Right renal pelvis (tissue), 4 donors: ENCODE data around the gene CFAP410. TPM values are rescaled to one million over a fixed set of nuclear protein-coding genes. Genes with fewer than 3 reads are reported as not detected.
A peak's percentile ranks its signal among the peaks of the same experiment; 100 is the strongest.

Experiments used
- DNase-seq, 4 donors: peaks; one replicate each; pipeline ENCODE4 v3.0.0-alpha.2; 2013; ENCODE audit warnings: low read depth in 4 of 4, low spot score in 3 of 4, missing footprints in 1 of 4
- polyA plus RNA-seq, 4 donors: library from polyadenylated mRNA; unstranded; fragments of 120-200 nt; gene quantifications; one replicate each; pipeline ENCODE4 v1.2.1, GENCODE V29; 2013; ENCODE audit not compliant: insufficient read length in 4 of 4

The CFAP410 gene
- polyA plus RNA-seq, 4 donors, result 20.7 to 36.2 (median 22.2) TPM

DNA sequence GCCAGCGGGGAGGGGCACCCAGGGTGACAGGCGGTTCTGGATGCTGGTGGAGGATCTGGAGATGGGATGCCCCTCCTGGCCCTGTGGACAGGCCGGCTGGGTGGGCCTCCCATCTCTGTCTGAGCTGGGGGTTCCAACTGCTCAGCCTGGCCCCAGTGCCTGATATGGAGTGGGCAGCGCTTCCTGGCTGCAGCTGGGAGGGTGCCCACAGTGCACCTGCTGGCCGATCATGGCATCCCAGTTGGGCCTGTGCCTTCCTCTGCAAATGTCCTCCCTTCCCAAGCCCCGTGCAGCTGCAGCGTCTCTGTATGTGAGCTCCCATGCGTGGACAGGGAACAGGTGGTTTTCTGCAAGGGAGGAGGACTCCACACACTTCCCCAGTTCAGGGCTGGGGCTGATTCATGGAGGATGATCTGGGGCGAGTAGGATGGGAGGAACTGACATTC lies 37.2 kb downstream of the CFAP410 start:
- no peak for DNase-seq

DNA sequence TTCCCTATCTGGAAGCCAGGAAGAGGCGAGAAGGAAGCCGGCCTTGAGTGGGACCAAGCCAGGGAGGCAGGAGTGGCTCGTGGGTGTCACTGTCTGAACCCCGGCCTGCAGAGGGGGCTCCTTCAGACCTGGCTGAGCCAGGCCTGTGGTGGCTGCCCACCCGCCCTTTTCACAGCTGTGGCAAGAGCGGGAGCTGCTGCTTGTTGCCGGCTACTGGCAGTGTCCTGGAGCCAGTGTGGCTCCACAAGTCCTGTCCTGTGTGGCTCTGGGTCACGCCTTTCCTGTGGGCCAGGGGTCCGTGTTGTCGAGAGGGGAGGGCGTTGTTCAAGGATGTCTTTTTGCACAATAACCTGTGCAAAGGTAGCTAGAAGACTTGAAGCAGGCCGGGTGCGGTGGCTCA lies 38.0 kb downstream of the CFAP410 start:
- DNase-seq, result no peak

DNA sequence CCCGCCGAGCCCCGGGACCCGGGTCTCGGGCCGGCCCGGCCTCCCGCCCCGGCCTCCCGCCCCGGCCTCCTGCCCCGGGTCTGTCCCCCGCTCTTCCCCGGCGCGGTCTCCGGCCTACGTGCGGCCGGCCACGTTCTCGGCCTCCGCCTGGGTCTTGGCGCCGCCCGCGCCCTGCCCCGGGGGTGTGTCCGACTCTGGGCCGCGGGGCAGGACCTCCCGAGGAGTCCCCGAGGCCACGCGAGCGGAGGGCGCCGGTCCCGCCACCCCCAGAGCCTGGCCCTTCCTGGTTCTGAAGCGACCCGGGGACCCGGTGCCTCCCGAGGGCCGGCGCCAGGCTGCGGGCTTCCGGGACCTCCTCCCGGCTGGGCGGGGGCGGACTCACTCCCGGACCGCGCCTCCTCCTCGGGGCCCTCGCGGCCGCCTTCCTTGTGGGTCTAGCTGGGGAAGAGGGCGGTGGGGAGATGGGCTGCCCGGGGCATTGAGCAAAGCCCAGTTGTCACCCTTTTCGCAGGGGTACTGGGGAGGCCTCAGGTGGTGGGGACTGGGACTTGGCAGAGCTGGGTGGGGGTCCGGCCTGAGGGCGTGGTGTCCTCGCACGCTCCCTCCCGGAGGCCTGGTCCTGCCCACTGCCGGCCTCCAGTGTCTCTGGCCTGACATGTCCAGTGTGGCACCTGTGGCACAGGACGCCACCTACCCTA lies 38.8 kb downstream of the CFAP410 start:
- no peak for DNase-seq

DNA sequence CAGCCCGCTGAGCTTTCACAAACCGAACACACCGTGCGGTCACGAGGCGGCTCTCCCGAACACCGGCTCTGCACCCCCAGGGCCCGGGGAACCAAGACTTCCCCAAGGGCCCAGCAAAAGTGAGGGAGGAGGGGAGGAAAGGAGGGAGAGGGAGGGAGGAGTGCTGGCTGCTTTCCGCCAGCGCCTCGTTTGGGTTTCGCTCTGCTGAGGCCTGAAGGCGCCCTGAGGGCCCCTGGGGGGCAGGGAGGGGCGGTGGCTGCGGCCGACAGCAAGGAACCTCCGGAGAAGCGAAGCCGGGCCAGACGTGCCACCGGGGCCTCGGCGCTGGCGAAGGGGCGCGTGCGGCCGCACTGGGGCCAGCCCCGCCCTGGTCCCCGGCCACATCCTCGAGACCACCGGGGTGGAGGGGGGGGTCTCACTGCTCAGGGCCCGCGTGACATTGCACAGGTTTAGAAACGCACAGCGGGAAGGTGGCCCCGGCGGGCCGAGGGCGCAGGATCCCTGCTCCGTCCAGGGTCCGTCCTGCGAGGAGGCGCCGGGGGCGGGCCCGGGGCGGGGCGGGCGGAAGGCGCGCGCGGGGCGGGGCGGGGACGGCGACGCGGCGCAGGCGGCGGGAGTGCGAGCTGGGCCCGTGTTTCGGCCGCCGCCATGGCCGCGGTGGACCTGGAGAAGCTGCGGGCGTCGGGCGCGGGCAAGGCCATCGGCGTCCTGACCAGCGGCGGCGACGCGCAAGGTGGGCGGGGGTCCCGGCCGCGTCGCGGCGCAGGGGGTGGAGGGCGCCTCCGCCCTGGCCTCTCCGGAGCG lies 39.5 kb downstream of the CFAP410 start, which contains the start of gene PFKL:
PFKL (plus strand) TSS at position 596 of the 804 bp plus-strand sequence; CDS start at position 649, 53 bp downstream.
- peak in 1 of 4 donors; percentile 52 for DNase-seq

DNA sequence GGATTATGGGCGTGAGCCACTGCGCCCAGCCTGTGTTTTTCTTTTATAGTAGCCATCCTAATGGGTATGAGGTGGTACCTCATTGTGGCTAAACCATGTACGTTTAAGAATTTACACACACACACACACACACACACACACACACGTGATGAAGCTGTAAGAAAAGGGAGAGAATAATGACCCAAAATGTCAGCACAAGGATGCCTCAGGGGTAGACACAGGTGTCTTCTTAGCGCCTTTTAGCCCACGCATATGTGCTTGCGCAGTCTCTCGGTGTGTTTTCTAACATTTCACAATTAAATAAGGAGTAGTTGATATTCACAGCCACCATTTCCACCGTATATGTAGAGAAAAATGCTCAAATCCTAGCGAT lies 40.1 kb downstream of the CFAP410 start:
- no peak for DNase-seq

DNA sequence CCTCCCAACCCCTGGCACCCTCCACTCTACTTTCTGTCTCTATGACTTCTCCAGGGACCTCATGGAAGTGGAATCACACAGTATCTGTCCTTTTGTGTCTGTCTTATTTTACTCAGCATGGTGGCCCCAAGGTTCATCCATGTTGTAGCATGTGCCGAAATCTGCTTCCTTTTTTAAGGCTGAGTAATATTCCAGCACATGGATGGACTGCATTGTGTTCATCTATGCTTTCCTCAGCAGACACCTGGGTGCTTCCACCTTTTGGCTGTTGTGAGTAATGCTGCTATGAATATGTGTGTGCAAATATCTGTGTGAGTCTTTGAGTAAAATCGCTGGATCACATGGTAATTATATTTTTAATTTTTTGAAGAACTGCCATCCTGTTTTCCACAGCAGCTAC lies 40.9 kb downstream of the CFAP410 start:
- no peak for DNase-seq

DNA sequence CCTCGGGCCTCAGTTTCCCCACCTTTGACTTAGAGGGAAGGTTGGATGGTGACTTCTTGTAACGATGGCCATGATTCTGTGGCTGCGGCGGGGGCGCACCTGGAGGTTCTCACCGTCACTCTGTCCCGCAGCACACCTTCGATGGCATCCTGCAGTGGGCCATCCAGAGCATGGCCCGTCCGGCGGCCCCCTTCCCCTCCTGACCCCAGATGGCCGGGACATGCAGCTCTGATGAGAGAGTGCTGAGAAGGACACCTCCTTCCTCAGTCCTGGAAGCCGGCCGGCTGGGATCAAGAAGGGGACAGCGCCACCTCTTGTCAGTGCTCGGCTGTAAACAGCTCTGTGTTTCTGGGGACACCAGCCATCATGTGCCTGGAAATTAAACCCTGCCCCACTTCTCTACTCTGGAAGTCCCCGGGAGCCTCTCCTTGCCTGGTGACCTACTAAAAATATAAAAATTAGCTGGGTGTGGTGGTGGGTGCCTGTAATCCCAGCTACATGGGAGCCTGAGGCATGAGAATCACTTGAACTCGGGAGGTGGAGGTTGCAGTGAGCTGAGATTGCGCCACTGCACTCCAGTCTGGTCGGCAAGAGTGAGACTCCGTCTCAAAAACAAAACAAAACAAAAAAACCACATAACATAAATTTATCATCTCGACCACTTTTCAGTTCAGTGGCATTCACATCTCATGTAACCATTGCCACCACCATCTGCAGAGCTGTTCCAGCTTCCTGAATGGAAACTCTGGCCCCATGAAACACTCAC lies 41.5 kb downstream of the CFAP410 start:
- DNase-seq, result peak in 3 of 4 donors; percentile 68 to 74 (median 69)

DNA sequence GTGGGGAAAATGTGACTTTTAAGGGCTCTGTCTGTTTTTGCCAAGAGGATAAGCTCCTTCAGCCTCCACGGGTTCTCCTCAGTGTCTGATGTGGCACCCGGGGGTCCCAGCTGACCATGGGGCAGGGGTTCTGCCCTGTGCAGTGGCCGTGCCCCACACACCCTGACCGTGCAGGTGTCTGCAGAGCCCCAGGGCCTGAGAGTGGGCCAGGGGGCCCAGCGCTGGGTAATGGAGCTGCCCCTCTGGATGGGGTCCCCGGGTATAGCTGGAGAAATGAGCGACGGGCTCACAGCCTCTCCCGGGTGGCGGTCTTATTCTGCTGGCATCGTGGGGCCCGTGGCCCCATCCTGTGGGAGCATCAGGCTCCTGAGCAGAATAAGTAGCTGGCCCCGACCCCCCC lies 42.3 kb downstream of the CFAP410 start:
- no peak for DNase-seq

DNA sequence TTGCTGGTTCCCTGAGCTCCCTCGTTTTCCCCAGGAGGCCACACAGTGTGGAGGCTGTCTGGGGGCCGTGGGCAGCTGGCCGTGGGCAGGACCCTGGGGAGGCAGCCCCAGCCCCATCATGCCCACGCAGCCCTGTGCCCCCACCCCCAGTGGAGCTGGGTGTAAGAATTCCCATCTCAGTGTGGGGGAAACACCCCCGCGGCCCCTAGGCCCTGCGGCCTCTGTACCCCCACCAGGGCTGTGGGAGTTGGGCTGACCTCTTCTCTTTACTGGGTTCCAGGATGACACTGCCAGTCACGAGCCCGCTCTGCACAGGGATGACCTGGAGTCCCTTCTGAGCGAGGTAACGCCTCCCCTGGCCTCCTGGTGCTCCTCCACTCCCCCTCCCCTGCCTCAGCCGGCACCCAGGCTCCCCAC lies 43.1 kb downstream of the CFAP410 start:
- no peak for DNase-seq

DNA sequence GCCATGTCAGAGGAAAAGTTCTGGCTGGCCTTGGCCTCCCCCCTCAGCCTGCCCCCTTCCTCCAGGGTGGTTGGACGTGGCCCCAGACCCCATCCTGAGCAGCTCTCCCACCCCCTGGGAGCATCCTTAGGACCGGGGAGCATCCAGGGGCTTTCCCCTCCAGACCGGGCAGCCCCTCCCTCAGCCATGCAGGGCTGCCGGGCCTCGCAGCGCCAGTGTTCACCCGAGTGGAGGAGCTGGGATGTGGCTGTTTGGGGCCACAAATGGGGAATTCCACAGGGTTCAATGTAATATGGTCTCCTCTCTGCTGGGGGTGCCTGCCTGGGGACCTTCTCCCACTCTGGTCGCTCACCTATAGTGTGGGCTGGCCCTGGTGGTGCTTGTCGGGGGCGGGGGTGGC lies 43.5 kb downstream of the CFAP410 start:
- DNase-seq, result no peak

DNA sequence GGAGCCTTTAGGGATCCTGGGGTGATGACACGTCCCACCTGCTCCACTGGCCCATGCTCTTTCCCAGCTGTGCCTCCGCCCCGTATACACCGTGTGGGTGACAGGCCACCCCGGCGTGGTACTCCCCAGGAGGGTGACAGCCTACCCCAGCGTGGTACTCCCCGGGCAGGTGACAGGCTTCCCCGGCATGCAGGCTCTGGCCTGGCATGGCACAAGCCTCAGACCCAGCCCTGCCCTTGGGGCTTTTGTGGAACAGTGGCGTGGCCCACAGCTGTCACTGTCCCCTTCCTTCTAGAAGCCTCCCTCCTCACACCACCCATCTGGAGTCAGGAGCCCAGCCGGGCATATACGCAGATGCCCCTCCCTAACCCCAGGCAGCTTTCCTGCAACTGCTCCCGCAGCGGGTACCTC lies 44.0 kb downstream of the CFAP410 start:
- DNase-seq, result no peak

DNA sequence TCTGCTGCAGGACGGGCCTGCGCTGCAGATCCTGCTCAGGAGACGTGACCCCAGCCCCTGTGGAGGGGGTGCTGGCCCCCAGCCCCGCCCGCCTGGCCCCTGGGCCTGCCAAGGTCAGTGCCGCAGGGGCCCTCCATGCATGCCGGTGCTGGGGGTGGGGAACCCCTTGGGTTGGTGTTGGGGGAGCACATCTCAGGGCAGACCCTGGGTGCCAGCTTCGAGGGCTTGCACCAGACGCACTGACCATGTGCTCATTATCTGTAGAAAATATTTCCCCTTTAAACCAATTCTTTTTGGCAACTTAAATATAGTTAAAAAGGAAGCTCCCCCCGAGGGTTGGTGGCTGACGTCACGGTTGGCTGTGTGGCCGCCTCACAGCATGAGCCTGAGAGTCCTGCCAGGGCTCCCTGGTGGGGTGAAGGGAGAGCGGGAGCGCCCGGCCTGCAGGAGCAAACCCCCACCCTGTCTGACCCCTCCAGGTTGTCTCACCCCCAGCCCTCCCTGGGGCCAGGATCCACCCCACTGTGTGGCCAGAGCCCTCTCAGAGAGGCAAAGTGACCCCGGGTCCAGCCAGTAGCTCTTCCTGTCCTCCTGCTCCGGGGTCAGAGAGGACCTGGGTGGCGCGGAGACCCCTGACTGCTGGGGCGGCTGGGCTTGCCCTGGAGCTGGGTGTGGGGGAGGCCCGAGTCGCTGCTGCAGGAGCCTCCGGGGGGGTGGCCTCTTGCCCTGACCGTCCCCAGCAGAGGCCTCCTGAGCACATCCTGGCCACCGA lies 44.6 kb downstream of the CFAP410 start:
- no peak for DNase-seq

DNA sequence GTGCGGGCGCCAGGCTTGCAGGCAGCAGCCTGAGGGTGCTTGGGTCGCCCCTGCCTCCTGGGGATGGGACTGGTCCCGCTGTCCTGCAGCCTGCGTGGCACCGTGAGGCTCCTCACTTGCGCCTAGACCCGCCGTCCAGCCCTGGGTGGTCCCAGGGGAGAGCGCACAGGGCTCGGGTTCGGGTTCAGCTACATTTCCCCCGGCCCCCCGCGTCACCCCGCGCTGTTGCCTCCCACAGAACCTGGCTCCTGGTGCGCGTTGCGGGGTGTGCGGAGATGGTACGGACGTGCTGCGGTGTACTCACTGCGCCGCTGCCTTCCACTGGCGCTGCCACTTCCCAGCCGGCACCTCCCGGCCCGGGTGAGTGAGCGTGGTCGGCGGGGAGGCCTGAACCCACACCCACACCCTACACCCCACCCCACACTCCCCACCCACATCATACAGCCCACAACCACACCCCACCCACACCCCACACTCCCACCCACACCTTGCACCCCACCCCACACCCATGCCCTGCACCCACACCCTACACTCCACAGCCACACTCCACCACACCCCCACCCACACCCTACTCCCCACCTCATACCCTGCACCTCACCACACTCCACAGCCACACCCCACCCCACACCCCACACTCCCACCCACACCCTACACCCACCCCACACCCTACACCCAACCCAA lies 45.5 kb downstream of the CFAP410 start:
- DNase-seq, result no peak

DNA sequence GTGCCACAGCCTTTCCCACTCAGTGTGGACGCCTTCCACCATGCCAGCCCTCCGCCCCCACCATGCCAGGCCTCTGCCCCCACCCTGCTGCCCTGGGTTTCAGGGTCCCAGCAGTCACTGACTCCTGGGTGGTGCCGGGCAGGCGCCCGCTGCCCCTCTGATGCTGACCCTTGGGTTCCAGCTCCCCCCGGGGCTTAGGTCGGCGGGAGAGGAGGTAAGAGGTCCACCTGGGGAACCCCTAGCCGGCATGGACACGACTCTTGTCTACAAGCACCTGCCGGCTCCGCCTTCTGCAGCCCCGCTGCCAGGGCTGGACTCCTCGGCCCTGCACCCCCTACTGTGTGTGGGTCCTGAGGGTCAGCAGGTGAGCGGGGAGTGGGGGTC lies 46.4 kb downstream of the CFAP410 start:
- DNase-seq, result no peak

DNA sequence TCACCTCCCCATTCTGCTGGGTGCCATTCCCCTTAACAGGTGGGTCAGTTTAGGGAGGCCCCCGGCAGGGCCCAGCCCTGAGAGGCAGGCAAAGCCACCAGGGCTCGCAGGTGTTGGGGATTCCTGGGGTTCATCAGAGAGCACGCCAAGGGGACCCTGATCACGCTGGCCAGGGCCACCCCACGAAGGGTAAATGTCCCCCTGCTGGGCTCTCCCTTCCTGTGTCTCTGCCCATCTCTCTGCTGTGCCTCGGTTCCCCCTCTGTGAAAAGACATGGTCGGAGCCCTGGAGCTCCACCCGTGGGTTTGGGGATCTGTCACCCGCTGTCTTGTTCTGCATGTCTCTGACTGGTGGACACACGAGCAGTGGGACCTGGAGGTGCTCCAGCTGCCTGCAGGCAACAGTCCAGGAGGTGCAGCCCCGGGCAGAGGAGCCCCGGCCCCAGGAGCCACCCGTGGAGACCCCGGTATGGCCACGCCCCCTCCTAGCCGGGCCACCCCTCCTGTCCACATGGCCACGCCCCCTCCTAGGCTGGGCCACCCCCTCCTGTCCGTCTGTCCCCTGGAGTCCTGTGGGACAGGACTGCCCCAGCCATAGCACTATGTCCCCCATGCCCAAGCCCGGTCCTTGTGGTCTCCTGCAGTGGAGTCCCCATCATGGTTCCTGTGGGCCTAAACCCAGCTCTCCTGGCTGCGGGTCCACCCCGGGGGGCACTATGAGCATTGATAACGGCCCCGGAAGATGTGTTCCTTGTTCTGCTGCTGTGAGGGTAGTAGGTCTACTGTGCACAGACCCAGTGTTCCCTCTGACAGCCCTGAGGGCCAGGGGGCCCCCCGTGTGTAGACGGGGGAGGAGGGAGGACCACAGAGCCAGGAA lies 47.0 kb downstream of the CFAP410 start:
- no peak for DNase-seq

DNA sequence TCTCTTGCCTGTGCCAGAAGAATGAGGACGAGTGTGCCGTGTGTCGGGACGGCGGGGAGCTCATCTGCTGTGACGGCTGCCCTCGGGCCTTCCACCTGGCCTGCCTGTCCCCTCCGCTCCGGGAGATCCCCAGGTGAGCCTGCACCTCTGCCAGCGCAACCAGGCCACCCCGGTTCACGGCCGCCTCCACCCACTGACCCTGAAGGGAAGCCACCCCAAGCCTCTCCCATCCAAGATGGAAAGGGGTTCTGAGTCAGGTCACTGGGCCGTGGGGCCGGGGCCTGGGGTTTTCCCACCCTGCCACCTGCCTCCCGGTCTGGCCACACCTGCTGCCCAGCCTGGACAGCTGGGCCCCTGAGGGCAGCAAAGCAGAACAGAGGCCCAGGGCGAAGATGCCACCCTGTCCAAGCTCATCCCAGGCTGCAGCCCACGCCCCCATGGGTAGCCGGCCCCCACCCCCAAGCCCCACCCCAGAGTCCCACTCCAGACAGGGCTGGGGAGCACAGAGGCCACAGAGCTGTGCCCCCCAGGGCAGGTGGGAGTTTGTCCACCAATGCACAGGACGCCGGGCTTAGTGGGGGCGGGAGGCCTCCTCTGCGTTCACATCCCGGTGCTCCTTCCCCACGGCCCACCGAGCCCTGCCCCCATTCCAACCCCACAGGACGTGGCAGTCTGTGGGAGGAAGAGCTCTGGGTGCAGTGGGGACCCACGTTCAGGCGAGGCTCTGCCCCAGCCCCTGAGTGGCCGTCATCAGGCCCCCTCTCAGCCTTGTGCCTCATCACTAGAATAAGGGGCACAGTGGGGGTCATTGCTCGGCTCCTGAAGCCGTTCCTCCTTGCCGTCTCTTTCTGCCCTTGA lies 47.9 kb downstream of the CFAP410 start:
- no peak for DNase-seq

DNA sequence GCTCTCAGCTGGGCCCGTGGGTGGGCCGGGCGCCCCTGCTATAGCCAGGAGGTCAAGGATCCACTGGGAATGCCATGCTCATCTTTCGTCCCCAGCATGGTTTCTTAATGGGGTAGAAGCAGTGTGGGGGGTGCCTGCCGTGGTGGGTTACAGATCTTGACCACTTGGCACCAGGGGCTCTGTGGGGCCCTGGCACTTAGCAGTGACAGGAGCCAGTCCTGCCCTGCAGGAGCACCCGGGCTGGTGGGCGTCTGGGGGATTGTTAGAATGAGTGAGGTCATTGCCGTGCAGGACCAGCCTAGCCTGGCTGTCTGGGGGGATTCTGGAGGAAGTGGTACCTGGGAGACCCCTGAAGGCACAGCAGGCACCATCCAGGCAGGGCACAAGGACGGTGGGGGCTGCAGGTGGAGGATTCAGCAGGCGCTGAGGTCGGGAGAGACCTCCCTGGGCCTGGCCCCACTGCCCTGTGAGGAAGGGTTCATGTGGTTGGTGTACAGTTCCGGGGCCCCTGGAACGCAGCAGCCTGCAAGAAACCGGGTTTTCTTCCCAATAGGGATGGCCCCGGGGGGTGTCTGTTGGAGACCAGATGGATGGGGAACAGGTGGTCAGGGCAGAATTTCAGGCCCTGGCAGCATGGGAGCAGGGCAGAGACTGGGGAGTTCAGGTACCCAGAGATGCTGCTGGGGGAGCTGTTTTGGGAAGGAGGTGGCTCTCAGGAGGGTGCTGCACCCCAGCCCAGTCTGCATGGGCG lies 48.7 kb downstream of the CFAP410 start:
- DNase-seq, result no peak
